Tibial artery (tissue), 4 donors: ENCODE data around the gene ZFAND2B.

ENCODE experiments used
- DNase-seq, 2 donors: peaks; one replicate each; pipeline ENCODE4 v3.0.0-alpha.2; 2019
- H3K27ac ChIP-seq, 2 donors: fragments of 200-600 bp; sonication (generic) in 1 of 2; 1 replicate in 1 of 2; 2 replicates in 1 of 2; pipeline ENCODE4 v1.5.1; 2018 to 2019; ENCODE audit warnings: mild to moderate bottlenecking in 1 of 2
- H3K27me3 ChIP-seq, 2 donors: fragments of 200-600 bp; sonication (generic) in 1 of 2; one replicate each; pipeline versions ENCODE4 v1.5.1 to v1.6.0; 2016 to 2019
- H3K36me3 ChIP-seq, 3 donors: fragments of 200-600 bp; sonication (generic) in 2 of 3; one replicate each; pipeline ENCODE4 v1.5.1; 2016 to 2019; ENCODE audit warnings: mild to moderate bottlenecking in 2 of 3
- H3K4me1 ChIP-seq, 4 donors: fragments of 200-600 bp; sonication (generic) in 2 of 4; 1 replicate in 3 of 4; 2 replicates in 1 of 4; pipeline ENCODE4 v1.5.1; 2016 to 2019
- H3K4me3 ChIP-seq, 2 donors: fragments of 200-600 bp; sonication (generic) in 1 of 2; 1 replicate in 1 of 2; 2 replicates in 1 of 2; pipeline ENCODE4 v1.5.1; 2018 to 2019; ENCODE audit warnings: mild to moderate bottlenecking in 2 of 2
- H3K9me3 ChIP-seq, 3 donors: fragments of 200-600 bp; sonication (generic) in 1 of 3; one replicate each; pipeline ENCODE4 v1.5.1; 2016 to 2019
- intact Hi-C: fragments of 100-400 bp; cut with DNase I; formaldehyde crosslinking; loops from one replicate; pipeline ENCODE4 v1.15.0; 2023; ENCODE audit warnings: low total_unique reads
- TF ChIP-seq, protein P1 (sequence below), 2 experiments: fragments of 200-600 bp in 1 of 2; fragments of 450-650 bp in 1 of 2; IDR thresholded peaks; one replicate each; pipeline ENCODE4 v1.5.1; 2017 to 2019; ENCODE audit warnings: antibody characterized with exemption in 2 of 2, mild to moderate bottlenecking in 1 of 2, moderate library complexity in 1 of 2

Gene ZFAND2B

DNA sequence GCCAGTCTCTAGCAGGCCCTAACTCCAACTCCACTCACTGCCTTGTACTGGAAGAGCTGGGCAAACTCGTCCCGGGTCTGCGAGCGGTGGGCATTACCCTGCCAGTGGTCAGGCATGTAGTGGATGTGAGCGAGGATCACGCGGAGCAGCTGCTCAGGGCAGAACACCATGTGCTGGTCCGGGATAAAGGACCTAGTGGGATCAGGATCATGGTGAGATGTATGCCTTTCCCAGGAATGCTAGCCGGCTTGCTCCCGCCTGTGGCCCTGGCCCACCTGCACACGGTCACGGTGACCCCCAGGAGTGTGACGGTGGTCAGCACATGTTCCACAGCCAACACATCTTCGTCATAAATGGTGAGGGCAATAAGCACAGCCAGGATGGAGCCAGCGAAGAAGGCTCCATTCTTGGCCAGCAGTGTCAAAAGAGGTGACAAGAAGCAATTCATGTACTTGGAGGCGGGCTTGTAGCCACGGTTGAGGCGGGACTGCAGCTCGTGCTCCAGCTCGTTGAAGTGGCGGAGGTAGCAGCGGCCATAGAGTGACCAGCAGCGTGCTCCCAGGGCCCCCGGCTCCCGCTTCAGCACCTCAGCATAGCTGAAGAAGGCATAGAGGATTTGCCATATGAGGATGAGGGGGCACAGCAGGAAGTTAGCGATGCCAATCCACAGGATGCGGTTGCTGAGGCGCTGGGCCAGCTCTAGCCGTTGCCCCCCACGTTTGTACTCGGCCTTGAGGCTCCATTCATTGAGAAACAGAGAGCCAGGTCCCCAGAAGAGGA is 17.4 kb downstream of the ZFAND2B start:
- H3K4me3 ChIP-seq, result no peak overlapping the region
- H3K27me3 ChIP-seq, result no peaks in the 10 kb centered on the region
- DNase-seq, result no peak
- H3K9me3 ChIP-seq, result no peaks in the 10 kb centered on the region
- peaks cover 5 to 39% (median 28%) of the 10 kb centered on the region in 4 donors for H3K4me1 ChIP-seq
- TF ChIP-seq, protein P1, sequence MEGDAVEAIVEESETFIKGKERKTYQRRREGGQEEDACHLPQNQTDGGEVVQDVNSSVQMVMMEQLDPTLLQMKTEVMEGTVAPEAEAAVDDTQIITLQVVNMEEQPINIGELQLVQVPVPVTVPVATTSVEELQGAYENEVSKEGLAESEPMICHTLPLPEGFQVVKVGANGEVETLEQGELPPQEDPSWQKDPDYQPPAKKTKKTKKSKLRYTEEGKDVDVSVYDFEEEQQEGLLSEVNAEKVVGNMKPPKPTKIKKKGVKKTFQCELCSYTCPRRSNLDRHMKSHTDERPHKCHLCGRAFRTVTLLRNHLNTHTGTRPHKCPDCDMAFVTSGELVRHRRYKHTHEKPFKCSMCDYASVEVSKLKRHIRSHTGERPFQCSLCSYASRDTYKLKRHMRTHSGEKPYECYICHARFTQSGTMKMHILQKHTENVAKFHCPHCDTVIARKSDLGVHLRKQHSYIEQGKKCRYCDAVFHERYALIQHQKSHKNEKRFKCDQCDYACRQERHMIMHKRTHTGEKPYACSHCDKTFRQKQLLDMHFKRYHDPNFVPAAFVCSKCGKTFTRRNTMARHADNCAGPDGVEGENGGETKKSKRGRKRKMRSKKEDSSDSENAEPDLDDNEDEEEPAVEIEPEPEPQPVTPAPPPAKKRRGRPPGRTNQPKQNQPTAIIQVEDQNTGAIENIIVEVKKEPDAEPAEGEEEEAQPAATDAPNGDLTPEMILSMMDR (IDR thresholded peaks at IDR 0.05), result no peak
- H3K36me3 ChIP-seq, result peaks cover 58 to 77% (median 74%) of the 10 kb centered on the region in 3 donors
- intact Hi-C loops, result loop anchor here (10.0 kb wide), 1 partner anchor 71 kb away; no protein-coding TSS in a partner anchor
- no peak overlapping the region for H3K27ac ChIP-seq

DNA sequence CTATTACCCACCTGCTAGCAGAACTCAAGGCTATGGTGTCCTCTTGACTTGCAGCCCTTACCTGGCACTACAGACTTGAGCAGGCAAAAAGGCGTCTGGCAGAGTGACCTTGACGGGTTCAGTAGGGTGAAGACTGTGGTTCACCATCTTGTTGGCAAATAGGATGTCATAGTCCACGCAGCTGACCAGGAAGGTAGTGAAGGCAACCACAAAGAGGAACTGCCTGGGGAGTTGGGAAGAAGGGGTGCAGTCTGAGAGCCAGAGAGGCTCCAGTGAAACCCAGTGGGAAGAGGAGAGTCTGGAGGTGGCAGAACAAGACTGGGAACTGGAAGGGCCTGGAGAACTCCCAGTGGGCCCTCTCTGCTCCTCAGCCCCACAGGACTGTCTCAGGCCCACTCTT is 18.8 kb downstream of the ZFAND2B start:
- TF ChIP-seq, protein P1 (IDR thresholded peaks at IDR 0.05), result no peak
- Histone ChIP-seq H3K36me3 (peaks cover 54 to 71% (median 69%) of the 10 kb centered on the region in 3 donors), H3K9me3 (no peaks in the 10 kb centered on the region), H3K4me1 (peaks cover 0 to 30% (median 17%) of the 10 kb centered on the region in 4 donors), H3K27ac (no peak overlapping the region), H3K4me3 (no peak overlapping the region), H3K27me3 (no peaks in the 10 kb centered on the region)
- DNase-seq, result no peak
- intact Hi-C loops, result loop anchor here (10.0 kb wide), 1 partner anchor 69 kb away; no protein-coding TSS in a partner anchor

DNA sequence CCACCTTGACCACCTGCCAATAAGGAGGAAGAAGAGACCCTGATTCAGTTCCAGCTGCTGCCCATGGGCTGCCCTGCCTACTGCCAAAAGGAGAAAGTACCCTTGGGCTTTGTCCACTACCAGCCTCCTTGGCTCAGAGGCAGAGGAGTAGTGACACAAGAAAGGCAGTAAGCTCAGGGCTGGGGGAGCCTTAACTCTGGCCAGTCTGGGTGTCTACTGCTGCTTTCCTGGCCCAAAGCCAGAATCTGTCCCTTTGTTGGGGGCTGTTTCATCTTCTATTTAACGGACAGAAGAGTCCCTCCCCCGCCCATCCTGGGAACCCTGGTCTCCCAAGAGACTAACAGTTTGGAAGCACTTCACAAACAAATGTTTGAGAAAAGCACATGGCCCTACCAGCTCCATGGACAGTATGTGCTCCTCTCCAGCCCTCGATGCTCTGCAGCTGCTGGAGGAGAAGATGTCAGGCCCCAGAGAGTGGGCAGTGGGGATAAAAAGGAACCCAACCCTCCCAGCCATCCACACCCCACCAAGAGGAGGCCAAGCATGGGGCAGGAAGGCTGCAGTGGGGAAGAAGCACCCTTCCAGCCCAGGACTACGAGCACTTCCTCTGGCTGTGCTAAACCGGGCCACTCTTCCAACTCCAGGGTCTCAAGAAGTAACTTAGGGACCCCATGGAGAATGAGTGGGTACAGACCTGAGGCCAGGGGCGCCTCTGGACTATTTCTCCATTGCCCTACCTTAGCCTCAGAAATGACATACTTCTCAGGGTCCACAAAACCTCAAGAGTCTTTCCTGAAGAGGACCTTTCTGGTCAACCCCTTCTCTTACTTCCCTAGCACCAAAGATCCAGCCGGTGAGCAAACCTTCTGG is 21.7 kb downstream of the ZFAND2B start:
- TF ChIP-seq, protein P1 (IDR thresholded peaks at IDR 0.05), result no peak
- Histone ChIP-seq H3K9me3 (no peaks in the 10 kb centered on the region), H3K27me3 (no peaks in the 10 kb centered on the region), H3K27ac (peak overlapping the region; percentile 93 to 96), H3K36me3 (peaks cover 39 to 54% (median 54%) of the 10 kb centered on the region in 3 donors), H3K4me3 (peak overlapping the region; percentile 62 to 77), H3K4me1 (peaks cover 5 to 44% (median 26%) of the 10 kb centered on the region in 4 donors)
- intact Hi-C loops, result loop anchor here (10.0 kb wide), 1 partner anchor 67 kb away; no protein-coding TSS in a partner anchor
- DNase-seq, result no peak

DNA sequence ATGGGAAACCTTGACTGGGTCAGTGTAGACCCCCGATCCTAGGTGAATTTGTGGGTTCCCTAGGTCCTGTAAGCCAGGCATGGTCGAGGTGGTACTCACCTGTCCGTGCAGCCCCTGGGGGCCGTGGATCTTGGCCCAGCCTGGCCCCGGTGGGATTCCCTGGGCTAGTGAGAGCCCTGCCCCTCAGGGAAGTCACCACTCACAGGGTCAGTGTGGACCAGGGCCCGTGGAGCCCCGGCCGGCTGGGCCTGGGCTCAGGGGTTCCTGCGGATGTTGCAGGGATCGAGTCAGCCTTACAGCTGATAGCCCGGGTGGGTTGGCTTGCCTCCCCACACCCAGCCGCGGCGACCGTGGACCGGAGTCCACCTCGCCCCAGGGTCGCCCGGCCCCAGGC is 22.3 kb downstream of the ZFAND2B start:
- Histone ChIP-seq H3K27ac (peak overlapping the region; percentile 93 to 96), H3K9me3 (no peaks in the 10 kb centered on the region), H3K27me3 (no peaks in the 10 kb centered on the region), H3K4me3 (peak overlapping the region; percentile 62 to 77), H3K36me3 (peaks cover 39 to 54% (median 54%) of the 10 kb centered on the region in 3 donors), H3K4me1 (peaks cover 5 to 44% (median 26%) of the 10 kb centered on the region in 4 donors)
- TF ChIP-seq, protein P1 (IDR thresholded peaks at IDR 0.05), result no peak
- intact Hi-C loops, result loop anchor here (10.0 kb wide), 1 partner anchor 66 kb away; no protein-coding TSS in a partner anchor
- no peak for DNase-seq

DNA sequence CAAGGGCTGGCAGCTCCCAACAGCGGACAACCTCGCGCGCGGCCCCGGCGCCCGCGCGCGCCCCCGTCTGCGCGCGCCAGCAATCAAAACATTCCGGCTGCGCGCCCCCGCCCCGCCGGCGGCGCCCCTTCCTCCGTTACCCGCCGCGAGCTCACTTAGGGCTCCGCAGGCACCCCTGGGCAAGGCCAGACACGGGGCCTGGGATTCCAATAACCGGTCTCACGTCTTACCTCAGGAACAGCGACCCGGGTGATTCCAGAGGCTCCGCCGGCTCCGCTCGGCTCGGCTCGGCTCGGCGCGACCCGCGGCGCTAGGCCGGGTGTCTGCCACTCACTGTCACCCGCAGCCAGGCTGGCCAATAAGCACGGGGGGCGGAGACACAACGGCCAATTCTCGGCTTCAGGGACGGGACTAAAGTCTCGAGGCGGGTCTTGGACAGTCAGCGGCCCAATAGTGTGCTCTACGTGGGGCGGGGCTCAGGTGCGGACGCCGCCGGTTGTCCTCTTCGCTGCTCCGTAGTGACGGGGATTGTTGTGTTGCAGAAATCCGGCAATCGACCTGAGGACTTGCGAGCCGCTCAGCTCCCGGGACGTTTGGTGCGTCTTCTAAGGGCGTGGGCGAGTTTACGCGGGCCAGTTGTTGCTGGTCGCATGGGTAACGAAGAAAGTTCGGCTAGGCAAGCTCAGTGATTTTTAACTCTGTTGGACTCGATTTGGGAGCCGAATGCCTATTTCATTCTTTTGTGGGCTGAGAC is 22.9 kb downstream of the ZFAND2B start, which contains the start of the genes ANKZF1 and ATG9A:
ANKZF1 (plus strand) TSS at position 502 of the 754 bp plus-strand sequence. CDS start 452 bp downstream, outside the sequence.
ATG9A (minus strand) TSS at position 332 of the 754 bp plus-strand sequence. CDS start 1,612 bp downstream, outside the sequence.
- H3K27ac ChIP-seq, result peak within 1 kb of the TSS; percentile 93 to 96
- peaks cover 5 to 44% (median 26%) of the 10 kb centered on the region in 4 donors for H3K4me1 ChIP-seq
- TF ChIP-seq, protein P1 (IDR thresholded peaks at IDR 0.05), result peak in 1 of 2 experiments; percentile 32
- intact Hi-C loops, result loop anchor here (2.0 to 10.0 kb wide), 2 partner anchors 15 to 65 kb away; partner anchors contain the start of genes GLB1L and STK16
- H3K27me3 ChIP-seq, result no peaks in the 10 kb centered on the region
- peaks cover 39 to 54% (median 54%) of the 10 kb centered on the region in 3 donors for H3K36me3 ChIP-seq
- no peaks in the 10 kb centered on the region for H3K9me3 ChIP-seq
- H3K4me3 ChIP-seq, result peak within 1 kb of the TSS; percentile 62 to 77
- peak; percentile 99 to 100 for DNase-seq
